HG02642 (cell line): ENCODE data around the gene POLDIP2.

Experiments
- ATAC-seq: cut with Tn5 transposase; IDR thresholded peaks from one replicate; pipeline ENCODE4 v1.9.1; 2021; ENCODE audit warnings: mild to moderate bottlenecking; ENCODE audit not compliant: unreplicated experiment, poor library complexity

The POLDIP2 gene, protein sequence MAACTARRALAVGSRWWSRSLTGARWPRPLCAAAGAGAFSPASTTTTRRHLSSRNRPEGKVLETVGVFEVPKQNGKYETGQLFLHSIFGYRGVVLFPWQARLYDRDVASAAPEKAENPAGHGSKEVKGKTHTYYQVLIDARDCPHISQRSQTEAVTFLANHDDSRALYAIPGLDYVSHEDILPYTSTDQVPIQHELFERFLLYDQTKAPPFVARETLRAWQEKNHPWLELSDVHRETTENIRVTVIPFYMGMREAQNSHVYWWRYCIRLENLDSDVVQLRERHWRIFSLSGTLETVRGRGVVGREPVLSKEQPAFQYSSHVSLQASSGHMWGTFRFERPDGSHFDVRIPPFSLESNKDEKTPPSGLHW

DNA sequence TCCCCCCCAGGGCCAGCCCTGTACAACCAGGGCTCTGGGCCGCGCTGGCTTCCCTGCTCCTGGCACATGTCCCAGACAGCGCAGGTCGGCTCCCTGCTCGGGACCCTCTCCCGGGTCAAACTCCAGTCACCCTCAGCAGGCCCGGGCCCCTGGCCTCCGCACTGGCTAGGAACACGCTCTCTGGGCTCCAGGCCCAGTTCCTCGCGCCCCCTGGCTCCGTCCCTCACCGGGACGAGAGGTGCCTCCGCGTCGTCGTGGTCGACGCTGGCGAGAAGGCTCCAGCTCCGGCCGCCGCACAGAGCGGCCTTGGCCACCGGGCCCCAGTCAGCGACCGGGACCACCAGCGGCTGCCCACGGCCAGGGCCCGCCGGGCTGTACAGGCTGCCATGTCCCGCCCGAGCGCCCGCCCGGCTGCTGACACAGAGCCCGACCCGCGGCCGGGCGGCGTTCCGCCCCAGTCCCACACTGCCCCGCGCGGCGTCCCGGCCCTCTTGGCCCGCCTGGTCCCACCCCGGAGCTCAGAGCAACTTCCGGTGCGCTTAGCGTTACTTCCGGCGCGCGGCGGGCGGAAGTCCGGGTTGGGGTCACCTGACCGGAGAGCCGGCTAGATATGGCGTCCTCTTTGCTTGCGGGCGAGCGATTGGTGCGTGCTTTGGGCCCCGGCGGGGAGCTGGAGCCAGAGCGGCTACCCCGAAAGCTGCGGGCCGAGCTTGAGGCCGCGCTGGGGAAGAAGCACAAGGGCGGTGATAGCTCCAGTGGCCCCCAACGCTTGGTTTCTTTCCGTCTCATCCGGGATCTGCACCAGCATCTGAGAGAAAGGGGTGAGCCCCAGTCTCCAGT lies at the start of gene POLDIP2:
POLDIP2 (minus strand) TSS at position 467 of the 840 bp plus-strand sequence; CDS start at position 388, 79 bp downstream.
- ATAC-seq, result peak; percentile 97

DNA sequence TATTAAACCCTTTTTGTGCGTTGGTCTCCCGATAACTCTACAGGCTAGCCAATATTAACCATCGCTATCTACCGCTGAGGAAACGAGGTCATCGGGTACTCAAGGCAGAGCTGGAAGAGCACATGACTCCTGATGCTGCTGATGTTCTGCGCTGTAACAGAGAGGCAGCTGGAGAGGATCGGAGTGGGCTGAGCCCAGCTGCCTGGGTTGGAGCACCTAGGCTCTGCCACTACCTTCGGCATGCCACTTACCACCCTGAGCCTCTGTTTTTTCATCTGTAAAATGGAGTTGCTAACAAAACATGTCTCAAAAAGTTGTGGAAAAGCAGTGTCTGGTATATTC lies 49.1 kb upstream of the POLDIP2 start:
- no peak for ATAC-seq

DNA sequence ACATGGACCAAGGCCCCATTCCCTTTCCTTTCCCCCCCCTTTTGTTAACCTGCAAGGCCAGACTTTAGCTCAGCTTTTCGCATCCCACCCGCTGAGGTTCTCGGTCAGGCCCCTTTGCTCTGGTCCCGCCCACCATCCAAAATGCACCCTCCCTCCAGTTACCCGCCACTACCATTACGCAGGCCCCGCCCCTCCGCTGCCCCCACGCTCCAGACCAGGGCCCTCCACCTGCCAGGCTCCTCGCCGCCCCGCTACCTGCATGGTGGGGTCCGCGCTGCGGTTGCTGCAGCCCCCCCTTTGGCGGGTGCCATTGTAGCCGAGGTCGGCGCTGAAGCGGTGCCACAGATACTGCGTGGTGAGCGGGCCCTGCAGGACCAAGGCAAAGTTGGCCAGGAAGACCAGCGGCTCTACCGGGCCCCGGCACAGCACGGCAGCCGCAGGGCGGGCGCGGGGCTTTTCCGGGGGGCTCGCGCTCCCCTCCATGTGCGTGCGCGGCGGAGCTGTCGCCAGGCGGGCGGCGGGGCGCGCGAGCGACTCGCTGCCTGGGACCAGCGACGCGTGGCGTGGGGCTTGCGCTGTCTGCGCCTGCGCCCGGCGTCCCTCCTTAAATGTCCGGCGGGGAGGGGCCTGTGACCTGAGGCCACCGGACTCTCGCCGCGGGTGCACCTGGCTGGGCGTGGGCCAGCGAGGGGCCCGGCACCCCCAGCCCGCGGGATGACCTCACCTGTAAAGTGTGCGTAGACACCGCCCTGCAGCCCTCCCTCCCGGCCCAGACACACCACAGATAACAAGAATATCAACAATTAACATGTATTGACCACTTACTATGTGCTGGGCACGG lies 48.5 kb upstream of the POLDIP2 start, which contains the start of gene SLC46A1:
SLC46A1 (minus strand) TSS at position 581 of the 841 bp plus-strand sequence; CDS start at position 483, 98 bp downstream.
- peak; percentile 81 for ATAC-seq

DNA sequence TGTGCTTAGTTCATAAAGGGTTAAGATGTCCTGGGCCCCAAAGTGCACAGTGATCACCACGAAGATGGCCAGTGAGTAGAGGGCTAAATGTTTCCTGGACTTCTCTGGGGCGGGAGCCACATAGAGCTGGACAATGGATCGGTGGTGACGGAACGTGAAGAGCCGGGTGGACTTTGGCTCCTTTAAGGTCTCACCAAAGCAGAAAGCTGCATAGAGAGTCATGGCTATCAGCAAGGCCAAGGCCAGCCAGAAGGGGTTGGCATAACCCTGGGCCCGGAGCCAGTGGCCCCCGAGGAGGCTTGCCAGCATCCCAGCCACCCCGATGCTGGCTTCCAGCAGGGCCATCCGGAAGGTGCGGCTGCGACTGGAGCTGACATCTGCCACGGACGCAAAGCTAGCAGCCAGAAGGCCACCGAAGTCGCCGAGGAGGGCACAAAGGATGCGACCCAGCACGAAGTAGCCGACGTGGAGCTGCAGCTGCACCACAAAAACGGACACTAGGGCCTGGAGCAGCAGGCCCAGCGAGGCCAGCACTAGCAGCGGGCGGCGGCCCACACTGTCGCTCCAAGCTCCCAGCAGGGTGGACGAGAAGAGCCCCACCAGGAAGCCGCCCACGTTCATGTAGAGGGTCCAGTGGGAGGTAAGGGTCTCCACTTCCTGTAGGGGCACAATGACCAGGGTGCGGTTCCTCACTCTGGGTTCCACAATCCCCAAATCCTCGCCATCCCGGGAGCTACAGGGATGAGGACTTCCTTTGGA lies 47.7 kb upstream of the POLDIP2 start:
- ATAC-seq, result no peak

DNA sequence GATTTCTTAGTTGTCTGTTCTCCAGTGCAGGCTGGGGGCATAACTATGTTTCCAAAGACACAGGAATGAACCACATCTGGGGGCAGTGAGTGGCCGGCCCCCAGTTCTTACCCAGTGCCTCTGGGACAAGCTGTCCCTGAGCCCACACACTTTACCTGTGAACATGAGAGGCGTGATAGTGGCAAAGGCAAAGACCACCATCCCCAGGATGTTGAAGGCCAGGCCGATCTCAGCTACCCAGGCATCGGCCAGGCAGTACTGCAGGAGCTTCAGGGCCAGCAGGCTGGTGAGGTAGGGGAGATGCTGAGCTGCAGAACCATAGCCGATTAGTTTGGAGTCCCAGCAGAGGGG lies 47.1 kb upstream of the POLDIP2 start:
- ATAC-seq, result no peak

DNA sequence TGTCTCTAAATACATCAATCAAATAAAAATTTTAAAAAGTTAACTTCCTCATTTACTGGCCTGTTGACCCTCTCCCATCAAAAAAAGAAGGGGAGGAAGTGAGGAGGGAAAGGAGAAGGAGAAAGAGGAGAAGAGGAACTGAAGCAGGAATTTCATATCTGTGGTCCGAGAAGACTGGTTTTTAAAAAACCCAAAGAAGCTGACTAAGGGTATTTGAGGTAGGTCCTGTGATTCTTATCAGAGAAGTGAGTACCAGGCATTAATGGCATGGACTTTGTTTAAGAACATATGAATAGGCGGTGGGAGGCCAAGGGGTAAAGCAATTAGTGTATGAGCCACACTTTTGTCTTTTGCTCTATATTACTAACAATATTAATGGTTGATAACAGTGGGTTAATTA lies 46.7 kb upstream of the POLDIP2 start:
- ATAC-seq, result no peak

DNA sequence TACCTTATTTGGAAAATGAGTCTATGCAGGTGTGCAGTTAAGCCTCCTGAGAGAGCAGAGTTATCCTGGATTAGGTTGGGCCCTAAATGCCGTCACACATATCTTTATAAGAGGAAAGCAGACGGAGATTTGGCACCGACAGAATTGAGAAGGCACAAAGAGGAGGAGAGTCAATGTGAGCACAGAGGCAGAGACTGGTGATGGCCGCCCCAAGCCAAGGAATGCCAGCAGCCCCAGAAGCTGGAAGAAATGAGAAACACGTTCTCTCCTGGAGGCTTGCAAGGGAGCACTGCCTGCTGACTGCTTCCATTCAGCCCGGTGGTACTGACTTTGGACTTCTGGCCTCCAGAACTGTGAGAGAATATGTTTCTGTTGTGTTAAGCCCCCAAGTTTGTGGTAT lies 45.5 kb upstream of the POLDIP2 start:
- ATAC-seq, result no peak

DNA sequence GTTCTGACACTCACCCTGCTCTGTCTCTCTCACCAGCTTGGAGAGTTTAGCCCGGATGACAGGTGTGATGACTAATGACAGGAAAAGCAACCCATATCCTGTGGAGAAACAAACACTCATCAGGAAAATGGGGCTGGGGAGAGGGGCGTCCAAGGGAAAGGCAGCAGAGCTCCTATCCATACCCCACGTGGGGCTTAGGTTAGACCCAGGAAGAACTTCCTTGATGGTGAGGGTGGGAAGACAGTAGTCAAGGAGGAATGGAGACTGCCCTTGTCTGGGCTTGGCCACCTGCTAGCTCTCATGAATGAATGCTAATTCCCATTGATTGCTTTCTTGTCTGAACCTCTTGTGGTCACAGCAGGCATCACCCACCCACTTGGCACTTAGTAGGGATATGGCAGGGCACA lies 44.9 kb upstream of the POLDIP2 start:
- ATAC-seq, result no peak

DNA sequence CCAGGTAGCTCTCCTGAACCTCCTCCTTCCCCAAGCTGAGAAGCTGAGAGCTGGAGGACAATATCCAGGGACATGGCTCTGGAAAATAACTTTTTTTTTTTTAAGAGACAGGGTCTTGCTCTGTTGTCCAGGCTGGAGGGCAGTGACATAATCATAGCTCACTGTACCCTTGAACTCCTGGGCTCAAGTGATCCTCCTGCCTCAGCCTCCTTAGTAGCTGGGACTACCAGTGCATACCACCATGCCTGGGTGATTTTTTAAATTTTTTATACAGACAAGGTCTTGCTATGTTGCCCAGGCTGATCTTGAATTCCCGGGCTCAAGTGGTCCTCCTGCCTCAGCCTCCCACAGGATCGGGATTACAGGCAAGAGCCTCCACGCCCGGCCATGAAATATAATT lies 42.5 kb upstream of the POLDIP2 start:
- ATAC-seq, result no peak

DNA sequence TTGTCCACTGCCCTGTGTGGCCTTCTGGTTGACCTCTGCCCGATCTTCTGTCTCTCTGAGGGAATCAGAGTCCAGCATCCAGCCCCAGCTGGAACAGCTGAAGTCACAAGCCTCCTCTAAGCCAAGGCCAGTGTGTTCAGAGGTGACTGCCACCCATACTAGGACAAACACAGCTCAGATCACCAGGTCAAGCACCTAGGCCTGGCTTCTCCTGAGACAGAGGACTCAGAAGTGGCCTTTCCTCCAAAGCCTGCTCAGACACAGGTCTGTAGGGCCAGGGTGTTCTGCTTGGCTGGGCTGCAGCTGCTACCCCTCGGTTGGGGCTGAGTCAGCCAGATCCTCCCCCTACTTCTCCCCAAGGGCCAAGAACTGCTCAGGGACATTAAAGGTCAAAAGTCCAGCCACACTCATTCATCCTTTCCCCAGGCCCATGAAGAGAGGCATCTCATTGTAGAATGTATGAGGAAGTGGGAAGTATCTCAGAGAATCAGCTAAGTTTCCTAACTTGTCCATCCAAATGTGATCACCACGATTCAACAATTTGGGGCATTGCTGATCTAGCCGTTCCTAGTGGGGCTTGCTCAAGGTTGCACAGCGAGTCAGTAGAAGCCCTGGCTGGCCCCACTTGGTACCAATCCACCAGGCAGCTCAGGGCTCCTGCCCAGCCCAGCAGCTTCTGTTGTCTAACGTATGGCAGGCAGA lies 41.1 kb upstream of the POLDIP2 start:
- no peak for ATAC-seq

DNA sequence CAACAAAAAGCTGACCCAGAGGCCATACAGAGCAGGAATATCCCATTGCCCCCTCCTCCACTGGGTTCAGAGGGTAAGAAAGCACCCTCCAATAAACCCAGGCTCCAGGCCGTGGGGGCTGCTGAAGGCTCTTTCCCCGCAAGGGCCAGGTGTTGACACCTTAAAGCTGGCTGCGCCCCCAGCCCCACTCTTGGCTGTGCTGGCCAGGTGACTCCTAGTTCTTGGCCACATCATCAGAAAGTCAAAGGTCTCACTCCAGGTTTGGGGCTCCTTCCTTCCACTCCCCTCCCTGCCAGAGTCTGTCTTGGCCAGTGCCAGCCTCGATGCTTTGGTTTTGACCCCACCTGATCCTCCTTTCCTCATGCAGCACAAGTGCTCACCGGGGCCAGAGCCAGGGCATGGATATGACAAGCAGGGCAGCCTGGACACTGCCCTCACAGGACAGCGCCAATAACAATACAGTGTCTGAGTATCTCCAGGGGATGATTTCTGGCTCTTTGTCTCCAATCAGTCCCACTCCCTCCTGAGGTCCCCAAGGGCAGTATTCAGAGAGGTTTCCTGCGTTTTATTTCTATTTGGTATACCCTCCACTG lies 40.5 kb upstream of the POLDIP2 start:
- no peak for ATAC-seq

DNA sequence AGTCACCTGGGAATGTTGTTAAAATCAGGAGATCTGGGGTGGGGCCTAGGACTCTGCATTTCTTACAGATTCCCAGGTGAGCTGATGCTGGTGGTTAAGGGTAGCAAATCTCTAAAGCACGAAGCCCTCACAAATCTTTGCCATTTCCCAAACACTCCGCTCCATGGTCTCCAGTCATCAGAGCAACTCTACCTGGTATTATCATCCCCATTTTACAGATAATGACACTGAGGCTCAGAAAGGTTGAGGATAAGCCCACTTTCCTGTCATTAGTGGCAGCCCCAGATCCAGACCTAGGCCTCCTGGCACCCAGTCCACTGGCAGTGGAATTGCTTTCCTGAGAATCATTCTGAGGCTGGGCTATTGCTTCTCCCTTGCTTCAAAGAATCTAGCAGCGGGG lies 39.9 kb upstream of the POLDIP2 start:
- no peak for ATAC-seq

DNA sequence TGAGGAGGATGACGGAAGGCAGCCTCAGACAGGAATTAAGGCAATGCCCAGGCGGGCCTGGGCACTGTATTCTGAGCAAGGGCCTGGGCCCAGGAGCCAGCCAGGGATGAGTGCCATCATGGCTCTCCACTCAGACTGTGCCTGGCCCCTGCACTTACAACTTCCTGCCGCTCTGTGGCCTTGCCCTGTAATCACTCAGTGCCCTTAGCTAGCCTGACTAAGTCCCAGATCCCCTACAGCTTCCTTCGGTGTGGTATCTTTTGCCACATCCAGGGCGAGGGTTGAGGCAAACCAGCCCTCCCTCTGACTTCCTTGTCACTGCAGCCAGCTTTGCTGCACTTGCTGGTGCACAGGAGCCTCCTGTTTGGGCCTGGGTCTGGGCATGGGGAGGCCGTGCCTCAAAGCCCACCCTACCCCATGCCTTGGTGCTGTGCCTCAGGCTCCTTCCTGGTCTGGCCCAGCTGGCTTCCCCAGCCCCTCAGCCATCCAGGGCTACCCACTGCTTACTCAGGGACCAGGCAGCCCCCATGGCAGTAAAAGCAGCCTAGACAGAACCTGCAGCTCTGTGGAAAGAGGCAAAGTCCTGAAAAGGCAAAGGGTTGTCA lies 39.4 kb upstream of the POLDIP2 start:
- no peak for ATAC-seq

DNA sequence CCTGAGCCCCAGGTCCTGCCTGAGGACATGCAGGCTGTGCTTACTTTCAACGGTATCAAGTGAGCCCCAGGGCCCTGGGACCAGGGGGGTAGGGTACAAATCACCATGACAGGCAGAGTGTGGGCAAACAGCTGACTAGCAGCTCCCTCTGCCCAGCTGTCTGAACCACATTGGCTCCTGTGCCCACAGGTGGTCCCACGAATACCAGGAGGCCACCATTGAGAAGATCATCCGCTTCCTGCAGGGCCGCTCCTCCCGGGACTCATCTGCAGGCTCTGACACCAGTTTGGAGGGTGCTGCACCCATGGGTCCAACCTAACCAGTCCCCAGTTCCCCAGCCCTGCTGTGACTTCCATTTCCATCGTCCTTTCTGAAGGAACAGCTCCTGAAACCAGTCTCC lies 38.6 kb upstream of the POLDIP2 start:
- no peak for ATAC-seq

DNA sequence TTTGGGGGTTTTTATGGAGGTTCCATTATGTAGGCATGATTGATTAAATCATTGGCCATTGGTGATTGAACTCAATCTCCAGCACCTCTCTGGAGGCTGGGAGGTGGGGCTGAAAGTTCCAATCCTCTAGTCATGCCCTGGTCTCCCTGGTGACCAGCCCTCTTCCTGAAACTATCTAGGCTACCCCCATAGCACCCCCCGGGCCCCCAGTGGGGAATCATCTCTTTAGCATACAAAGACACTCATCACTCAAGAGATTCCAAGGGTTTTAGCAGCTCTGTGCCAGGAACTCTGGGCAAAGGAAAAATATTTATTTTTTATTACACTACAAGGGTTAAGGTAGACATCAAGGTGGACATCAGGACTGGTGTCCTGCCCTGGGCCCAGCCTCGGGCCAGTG lies 38.1 kb upstream of the POLDIP2 start:
- ATAC-seq, result no peak

DNA sequence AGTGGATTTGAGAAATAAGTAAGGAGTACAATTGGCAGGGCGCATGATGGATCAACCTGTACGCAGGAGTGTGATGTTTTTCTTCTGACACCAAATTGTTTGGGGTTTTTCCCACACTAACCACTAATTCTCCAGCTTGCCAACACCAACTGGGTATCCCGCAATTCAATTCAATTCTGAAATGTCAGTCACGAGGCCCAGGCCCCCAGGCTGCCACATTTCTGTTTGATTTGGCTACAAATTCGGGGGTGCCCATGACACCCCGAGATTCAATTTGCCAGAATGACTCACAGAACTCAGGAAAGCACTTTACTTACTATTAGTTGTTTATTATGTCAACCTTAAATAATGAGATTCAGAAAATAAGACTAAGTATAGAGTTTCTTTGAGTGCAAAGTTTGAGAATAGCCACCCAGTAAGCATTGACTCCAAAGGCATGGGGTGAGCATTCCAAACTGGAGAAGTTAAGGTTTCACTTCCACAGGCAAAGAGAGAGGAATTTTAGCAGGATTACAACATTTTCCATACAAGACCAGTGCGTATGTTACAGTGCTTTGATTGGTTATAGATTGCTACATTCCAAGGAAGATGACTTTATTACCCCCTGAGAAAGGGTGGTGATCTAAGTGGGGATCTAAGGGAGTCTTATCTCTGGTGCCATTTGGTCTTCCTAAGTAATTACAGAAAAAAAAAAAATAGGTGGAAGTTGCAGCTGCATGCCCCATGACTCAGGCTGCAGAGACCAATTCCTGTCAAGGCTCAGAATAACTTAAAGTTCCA lies 37.2 kb upstream of the POLDIP2 start:
- ATAC-seq, result no peak

DNA sequence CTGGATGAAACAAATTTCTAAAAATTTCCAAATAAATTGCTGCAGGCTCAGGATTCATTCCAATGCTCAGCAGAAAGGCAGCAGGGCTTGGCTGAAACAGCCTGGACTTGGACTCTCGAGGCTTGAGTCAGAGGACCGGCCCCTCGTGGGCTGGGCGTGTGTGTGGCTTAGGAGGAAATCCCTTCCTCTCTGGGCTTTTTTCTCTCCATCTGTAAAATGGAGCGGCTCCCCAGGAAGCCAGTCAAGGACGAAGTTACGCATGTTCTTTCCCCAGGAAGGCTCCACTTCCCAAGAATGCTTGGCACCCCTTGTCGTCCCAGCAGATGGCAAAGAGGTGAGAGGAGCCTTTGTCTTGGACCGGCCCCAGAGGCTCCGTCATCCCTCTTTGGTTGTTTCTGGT lies 35.2 kb upstream of the POLDIP2 start:
- no peak for ATAC-seq

DNA sequence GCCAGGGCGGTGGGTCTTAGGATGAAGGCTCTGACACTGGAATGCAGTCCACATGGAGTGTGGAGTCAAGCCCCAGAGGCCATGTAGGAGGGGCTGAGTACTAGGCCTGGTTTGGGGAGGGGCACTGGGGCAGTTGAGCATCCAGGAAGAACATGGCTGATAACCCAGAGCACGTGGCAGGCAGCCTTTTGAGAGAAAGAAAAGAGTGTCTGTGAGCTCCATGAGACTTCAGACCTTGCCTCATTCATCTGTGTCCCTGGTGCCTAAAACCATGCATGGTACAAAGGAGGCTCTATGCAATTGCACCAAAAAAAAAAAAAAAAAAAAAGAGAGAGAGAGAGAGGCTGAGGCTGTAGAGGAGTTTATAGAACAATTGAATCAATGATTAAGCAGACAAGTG lies 34.1 kb upstream of the POLDIP2 start:
- ATAC-seq, result no peak
